Natural killer cell (primary cell): ENCODE data around the gene CARMIL1. TPM values are rescaled to one million over a fixed set of nuclear protein-coding genes. Genes with fewer than 3 reads are reported as not detected.

Experiments
- ATAC-seq, 3 donors: fragments of 150-1000 bp in 2 of 3; fragments of 200-7000 bp in 1 of 3; cut with Tn5 transposase; 1 replicate in 1 of 3; 2 replicates in 2 of 3; pipeline ENCODE4 v1.10.0; 2021; ENCODE audit warnings: mild to moderate bottlenecking in 2 of 3, moderate library complexity in 2 of 3
- DNase-seq, 2 donors: peaks; one replicate each; pipeline versions ENCODE4 v3.0.0 to v3.0.0-alpha.2; 2013 to 2021; ENCODE audit warnings: mixed read lengths in 1 of 2
- H3K27ac ChIP-seq: one replicate; pipeline ENCODE4 v1.5.1; 2013; ENCODE audit warnings: mild to moderate bottlenecking, low read length
- H3K27me3 ChIP-seq: one replicate; pipeline ENCODE4 v1.6.1; 2013; ENCODE audit warnings: low read length; ENCODE audit not compliant: control insufficient read depth, insufficient read depth
- H3K36me3 ChIP-seq: one replicate; pipeline ENCODE4 v1.6.1; 2013; ENCODE audit warnings: low read length; ENCODE audit not compliant: control insufficient read depth, insufficient read depth
- H3K4me1 ChIP-seq: one replicate; pipeline ENCODE4 v1.6.1; 2013; ENCODE audit warnings: low read length; ENCODE audit not compliant: control insufficient read depth, insufficient read depth
- H3K4me3 ChIP-seq: one replicate; pipeline ENCODE4 v1.5.1; 2013; ENCODE audit warnings: low read length
- H3K9me3 ChIP-seq: one replicate; pipeline ENCODE4 v1.6.1; 2013; ENCODE audit warnings: low read length; ENCODE audit not compliant: control insufficient read depth, insufficient read depth
- H3K27ac Mint-ChIP-seq, 2 donors: one replicate each; pipeline ENCODE4 v1.8.0; 2022; ENCODE audit warnings: mild to moderate bottlenecking in 2 of 2, mixed read lengths in 2 of 2, moderate library complexity in 1 of 2
- H3K27me3 Mint-ChIP-seq, 2 donors: one replicate each; pipeline ENCODE4 v1.8.0; 2022; ENCODE audit warnings: low read depth in 2 of 2, mixed read lengths in 2 of 2
- H3K36me3 Mint-ChIP-seq: one replicate; pipeline ENCODE4 v1.8.0; 2022; ENCODE audit warnings: mixed read lengths
- H3K4me1 Mint-ChIP-seq, 2 donors: one replicate each; pipeline ENCODE4 v1.8.0; 2022; ENCODE audit warnings: mixed read lengths in 2 of 2
- H3K4me3 Mint-ChIP-seq: one replicate; pipeline ENCODE4 v1.8.0; 2022; ENCODE audit warnings: mild to moderate bottlenecking, moderate library complexity, mixed read lengths
- H3K9me3 Mint-ChIP-seq, 2 donors: one replicate each; pipeline ENCODE4 v1.8.0; 2022; ENCODE audit warnings: mixed read lengths in 2 of 2
- CTCF ChIP-seq: fragments of 200-600 bp; IDR thresholded peaks from one replicate; pipeline ENCODE4 v1.8.0; 2022; ENCODE audit warnings: antibody characterized with exemption
- WGBS: methylation state at CpG from one replicate; pipeline ENCODE4 v1.1.7; 2013; ENCODE audit warnings: missing lambda C conversion rate; ENCODE audit not compliant: insufficient coverage; 5-methylcytosine and 5-hydroxymethylcytosine counted together
- intact Hi-C: fragments of 100-400 bp; cut with micrococcal nuclease; formaldehyde crosslinking; loops from one replicate; pipeline ENCODE4 v1.14.2; 2022
- total RNA-seq, 4 donors: library from RNA; stranded (reverse); fragments of 120-200 nt in 1 of 4; gene quantifications; one replicate each; pipeline versions ENCODE4 v1.2.3 to v1.2.4, GENCODE V29; 2013 to 2022

CARMIL1 gene
- total RNA-seq, 3 donors from 2014 or later (not counting 1 experiment from before 2014, with no cell fraction given): 0.25 to 1.1 (median 0.35) TPM

DNA sequence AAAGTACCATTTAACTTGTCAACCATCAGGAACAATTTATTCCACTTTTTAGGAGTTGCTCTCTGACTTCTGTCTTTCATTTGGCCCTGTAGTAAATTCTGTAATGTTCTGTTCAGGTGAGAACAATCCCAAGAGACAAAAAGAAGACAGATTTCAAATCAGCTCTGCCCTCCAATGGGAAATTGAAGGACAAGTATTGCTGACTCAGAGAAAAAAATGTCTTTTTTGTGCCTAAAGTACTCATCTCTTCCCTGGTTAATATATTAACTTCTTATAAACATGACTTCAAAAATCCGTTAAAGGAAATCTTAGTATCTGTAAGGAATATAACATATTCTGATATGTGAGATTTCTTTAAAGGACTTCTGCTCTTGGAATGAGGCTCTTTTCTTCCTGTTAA lies 334.2 kb downstream of the CARMIL1 start:
- no peak overlapping the region for H3K4me3 Mint-ChIP-seq
- H3K27me3 Mint-ChIP-seq: peaks cover 8 to 31% of the 10 kb centered on the region in 2 donors
- H3K9me3 ChIP-seq: no peaks in the 10 kb centered on the region
- no peaks in the 10 kb centered on the region for H3K4me1 ChIP-seq
- no peaks in the 10 kb centered on the region for H3K9me3 Mint-ChIP-seq
- H3K27ac ChIP-seq: no peak overlapping the region
- no peak for TF ChIP-seq CTCF
- no peak overlapping the region for H3K4me3 ChIP-seq
- intact Hi-C loops: no loop called here
- no peaks in the 10 kb centered on the region for H3K36me3 Mint-ChIP-seq
- no peak for DNase-seq
- H3K27me3 ChIP-seq: no peaks in the 10 kb centered on the region
- no peaks in the 10 kb centered on the region for H3K36me3 ChIP-seq
- H3K27ac Mint-ChIP-seq: no peak overlapping the region
- no peaks in the 10 kb centered on the region for H3K4me1 Mint-ChIP-seq
- no CpG with 5 or more reads among the region's 1 CpG for WGBS
- ATAC-seq: no peak

DNA sequence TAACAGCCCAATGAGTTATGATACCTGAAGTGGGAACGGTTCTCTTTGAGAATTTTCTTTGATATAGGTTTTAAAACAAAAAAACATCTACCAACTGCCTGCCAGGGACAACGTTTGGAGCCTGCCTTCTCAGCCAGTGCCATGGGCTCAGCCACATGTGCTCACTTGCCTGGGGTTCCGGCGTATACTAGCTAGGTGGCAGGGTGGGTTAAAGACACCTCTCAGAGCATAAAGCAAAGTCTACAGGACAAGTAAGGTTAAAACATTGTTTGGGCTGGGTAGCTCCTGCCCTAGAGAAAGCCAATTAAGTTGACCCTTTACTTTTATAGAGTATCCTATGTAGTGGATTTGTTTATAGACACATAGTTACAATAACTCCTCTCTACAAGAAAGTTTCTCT lies 334.9 kb downstream of the CARMIL1 start:
- DNase-seq (no peak), ATAC-seq (no peak)
- H3K4me3 Mint-ChIP-seq: no peak overlapping the region
- no peaks in the 10 kb centered on the region for H3K4me1 Mint-ChIP-seq
- Histone ChIP-seq H3K9me3 (no peaks in the 10 kb centered on the region), H3K4me1 (no peaks in the 10 kb centered on the region), H3K27ac (no peak overlapping the region), H3K27me3 (no peaks in the 10 kb centered on the region), H3K4me3 (no peak overlapping the region), H3K36me3 (no peaks in the 10 kb centered on the region)
- peaks cover 11 to 31% of the 10 kb centered on the region in 2 donors for H3K27me3 Mint-ChIP-seq
- no peaks in the 10 kb centered on the region for H3K9me3 Mint-ChIP-seq
- no peak for TF ChIP-seq CTCF
- no peaks in the 10 kb centered on the region for H3K36me3 Mint-ChIP-seq
- no peak overlapping the region for H3K27ac Mint-ChIP-seq
- 95% methylated on average over 3 of the region's 4 CpGs for WGBS
- intact Hi-C loops: no loop called here

GRCh38 chr6:25615471-25615870 lies 336.3 kb downstream of the CARMIL1 start:
- intact Hi-C loops: no loop called here
- Histone ChIP-seq H3K4me1 (no peaks in the 10 kb centered on the region), H3K27me3 (no peaks in the 10 kb centered on the region), H3K4me3 (no peak overlapping the region), H3K9me3 (no peaks in the 10 kb centered on the region), H3K36me3 (no peaks in the 10 kb centered on the region), H3K27ac (no peak overlapping the region)
- Mint-ChIP-seq H3K4me3 (no peak overlapping the region), H3K36me3 (no peaks in the 10 kb centered on the region), H3K27me3 (peaks cover 19 to 22% of the 10 kb centered on the region in 2 donors), H3K4me1 (no peaks in the 10 kb centered on the region), H3K9me3 (no peaks in the 10 kb centered on the region), H3K27ac (no peak overlapping the region)
- WGBS: 80% methylated on average over 1 of the region's 1 CpG
- ATAC-seq: no peak
- DNase-seq: no peak
- no peak for TF ChIP-seq CTCF

DNA sequence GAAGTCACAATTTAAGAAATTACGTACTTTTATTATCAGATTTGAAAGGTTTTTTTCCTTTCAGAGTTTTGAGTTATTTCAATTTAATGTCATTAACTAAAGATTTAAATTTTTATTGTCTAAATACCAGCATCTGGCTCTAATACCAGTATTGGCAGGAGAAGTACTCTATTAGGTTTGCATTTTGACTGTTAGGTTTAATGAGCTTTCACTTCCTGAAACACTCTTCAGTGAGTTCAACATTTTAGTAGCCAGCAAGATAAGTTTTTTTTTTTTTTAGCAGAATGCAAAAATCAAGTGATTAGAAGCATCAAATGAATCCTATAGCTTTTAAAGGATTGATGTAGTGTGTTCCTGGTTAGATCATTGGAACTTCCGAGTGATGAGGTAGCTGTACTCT lies 338.8 kb downstream of the CARMIL1 start:
- no peaks in the 10 kb centered on the region for H3K9me3 ChIP-seq
- no peak for DNase-seq
- no peaks in the 10 kb centered on the region for H3K36me3 ChIP-seq

More for the DNA sequence above, 338.8 kb downstream of the CARMIL1 start:
- Mint-ChIP-seq H3K27me3 (peaks cover 8 to 19% of the 10 kb centered on the region in 2 donors), H3K4me1 (no peaks in the 10 kb centered on the region), H3K27ac (no peak overlapping the region), H3K4me3 (no peak overlapping the region), H3K9me3 (no peaks in the 10 kb centered on the region), H3K36me3 (no peaks in the 10 kb centered on the region)
- 89% methylated on average over 1 of the region's 2 CpGs for WGBS
- no peaks in the 10 kb centered on the region for H3K4me1 ChIP-seq
- no peaks in the 10 kb centered on the region for H3K27me3 ChIP-seq
- intact Hi-C loops: no loop called here
- no peak overlapping the region for H3K4me3 ChIP-seq
- H3K27ac ChIP-seq: no peak overlapping the region
- ATAC-seq: no peak
- TF ChIP-seq CTCF: no peak
